Measurements from ENCODE around the gene RAP1GAP. TPM values are rescaled to one million over a fixed set of nuclear protein-coding genes. Genes with fewer than 3 reads are reported as not detected.

The RAP1GAP gene
- total RNA-seq, 4 donors from 2014 or later = 0.46 to 0.75 TPM; not detected in 2

- intact Hi-C loops (cut with DNase I; ENCODE audit: low total_unique reads) (no loop called here), in situ Hi-C loops (cut with MboI; ENCODE audit: low sequenced_read_pairs in 4 of 4) (no loop called here)
- TF ChIP-seq CTCF (IDR thresholded peaks at IDR 0.05 in 4 of 5, conservative IDR thresholded peaks at IDR 0.05 in 1 of 5) (no peak), POLR2A (IDR thresholded peaks at IDR 0.05) (no peak)
- DNase-seq (no peak), ATAC-seq (no peak)
- Histone ChIP-seq H3K27me3 (no peaks in the 10 kb centered on the region), H3K36me3 (no peaks in the 10 kb centered on the region), H3K4me1 (peaks cover 8% of the 10 kb centered on the region in 2 donors), H3K4me3 (no peak overlapping the region), H3K27ac (peak overlapping the region in 1 of 4 donors; percentile 10), H3K9me3 (no peaks in the 10 kb centered on the region)
These were observed 95.7 kb downstream of the RAP1GAP start for GRCh38 chr1:21573475-21573874.

- H3K27me3 ChIP-seq = no peaks in the 10 kb centered on the region
- intact Hi-C loops (cut with DNase I; ENCODE audit: low total_unique reads) = no loop called here
- H3K4me3 ChIP-seq = no peak overlapping the region
- no peak for ATAC-seq
- H3K9me3 ChIP-seq = no peaks in the 10 kb centered on the region
- no peak for DNase-seq
- in situ Hi-C loops (cut with MboI; ENCODE audit: low sequenced_read_pairs in 4 of 4) = no loop called here
- H3K27ac ChIP-seq = no peak overlapping the region
- peaks cover 8% of the 10 kb centered on the region in 2 donors for H3K4me1 ChIP-seq
- H3K36me3 ChIP-seq = no peaks in the 10 kb centered on the region
- TF ChIP-seq POLR2A (IDR thresholded peaks at IDR 0.05) (no peak), CTCF (IDR thresholded peaks at IDR 0.05 in 4 of 5, conservative IDR thresholded peaks at IDR 0.05 in 1 of 5) (no peak)
These were observed 96.4 kb downstream of the RAP1GAP start for GRCh38 chr1:21572735-21573277.

GRCh38 chr1:21572221-21572620 lies 96.9 kb downstream of the RAP1GAP start:
- H3K4me1 ChIP-seq = peaks cover 8% of the 10 kb centered on the region in 2 donors
- no peaks in the 10 kb centered on the region for H3K9me3 ChIP-seq
- no peak overlapping the region for H3K27ac ChIP-seq
- in situ Hi-C loops (cut with MboI; ENCODE audit: low sequenced_read_pairs in 4 of 4) = no loop called here
- H3K4me3 ChIP-seq = no peak overlapping the region
- no peaks in the 10 kb centered on the region for H3K36me3 ChIP-seq
- no peak for DNase-seq
- TF ChIP-seq POLR2A (IDR thresholded peaks at IDR 0.05) = no peak
- no peak for TF ChIP-seq CTCF (IDR thresholded peaks at IDR 0.05 in 4 of 5, conservative IDR thresholded peaks at IDR 0.05 in 1 of 5)
- ATAC-seq = no peak
- intact Hi-C loops (cut with DNase I; ENCODE audit: low total_unique reads) = no loop called here
- H3K27me3 ChIP-seq = no peaks in the 10 kb centered on the region

- in situ Hi-C loops (cut with MboI; ENCODE audit: low sequenced_read_pairs in 4 of 4) (no loop called here), intact Hi-C loops (cut with DNase I; ENCODE audit: low total_unique reads) (no loop called here)
- H3K4me1 ChIP-seq = peaks cover 8% of the 10 kb centered on the region in 2 donors
- no peak overlapping the region for H3K27ac ChIP-seq
- TF ChIP-seq CTCF (IDR thresholded peaks at IDR 0.05 in 4 of 5, conservative IDR thresholded peaks at IDR 0.05 in 1 of 5) (no peak), POLR2A (IDR thresholded peaks at IDR 0.05) (no peak)
- ATAC-seq (no peak), DNase-seq (no peak)
- no peak overlapping the region for H3K4me3 ChIP-seq
- H3K9me3 ChIP-seq = no peaks in the 10 kb centered on the region
- H3K36me3 ChIP-seq = no peaks in the 10 kb centered on the region
- H3K27me3 ChIP-seq = no peaks in the 10 kb centered on the region
These were observed 98.3 kb downstream of the RAP1GAP start for GRCh38 chr1:21570885-21571284.

- H3K27ac ChIP-seq = no peak overlapping the region
- TF ChIP-seq CTCF (IDR thresholded peaks at IDR 0.05 in 4 of 5, conservative IDR thresholded peaks at IDR 0.05 in 1 of 5) (no peak), POLR2A (IDR thresholded peaks at IDR 0.05) (no peak)
- no peak overlapping the region for H3K4me3 ChIP-seq
- no peaks in the 10 kb centered on the region for H3K27me3 ChIP-seq
- H3K4me1 ChIP-seq = peaks cover 8% of the 10 kb centered on the region in 2 donors
- no peaks in the 10 kb centered on the region for H3K36me3 ChIP-seq
- no peaks in the 10 kb centered on the region for H3K9me3 ChIP-seq
- DNase-seq = no peak
- in situ Hi-C loops (cut with MboI; ENCODE audit: low sequenced_read_pairs in 4 of 4) (no loop called here), intact Hi-C loops (cut with DNase I; ENCODE audit: low total_unique reads) (no loop called here)
- ATAC-seq = no peak
These were observed 98.7 kb downstream of the RAP1GAP start for GRCh38 chr1:21570528-21570875.

All from gastrocnemius medialis (tissue), 4 donors.